Mononuclear cell (primary cell): ENCODE data around the gene KIF26B. TPM values are rescaled to one million over a fixed set of nuclear protein-coding genes. Genes with fewer than 3 reads are reported as not detected.

Experiments used
- H3K27me3 ChIP-seq: 2 replicates; pipeline ENCODE4 v1.6.0; 2011; ENCODE audit warnings: low read length, control low read depth; ENCODE audit not compliant: insufficient read depth
- H3K4me1 ChIP-seq: 2 replicates; pipeline ENCODE4 v1.5.1; 2011; ENCODE audit warnings: mild to moderate bottlenecking, low read length, control low read depth; ENCODE audit not compliant: insufficient read depth
- H3K4me3 ChIP-seq: 2 replicates; pipeline ENCODE4 v1.5.1; 2011; ENCODE audit warnings: mild to moderate bottlenecking, low read length, moderate library complexity
- H3K9me3 ChIP-seq: 2 replicates; pipeline ENCODE4 v1.5.1; 2011; ENCODE audit warnings: low read depth, mild to moderate bottlenecking, control low read depth, low read length
- total RNA-seq: library from RNA; depleted of rRNA; stranded (reverse); fragments of >200 nt; gene quantifications from one replicate; pipeline ENCODE4 v1.2.3, GENCODE V29; 2012

KIF26B gene
- total RNA-seq, 1 donor: 0.31 TPM

DNA sequence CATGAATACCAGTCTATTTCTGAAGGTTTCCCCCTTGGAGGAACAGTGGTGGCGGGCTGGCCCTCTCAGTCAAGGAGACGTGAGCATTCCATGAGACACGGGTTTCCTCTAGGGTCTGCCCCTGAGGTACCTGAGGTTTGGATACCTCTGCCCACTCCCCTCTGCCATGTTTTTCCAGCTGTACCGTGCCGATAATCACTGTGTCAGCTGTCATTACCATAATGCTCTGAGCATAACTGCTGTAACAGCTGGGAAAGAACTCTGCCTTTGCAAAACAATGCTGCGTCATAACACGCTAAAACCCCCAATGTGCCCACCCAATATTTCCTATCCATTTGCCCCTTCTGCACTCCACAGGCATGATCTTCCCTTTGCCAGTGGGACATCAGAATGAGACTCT is 425.1 kb downstream of the KIF26B start:
- Histone ChIP-seq H3K4me1 (no peaks in the 10 kb centered on the region), H3K27me3 (no peaks in the 10 kb centered on the region), H3K4me3 (no peak overlapping the region), H3K9me3 (no peaks in the 10 kb centered on the region)

- no peak overlapping the region for H3K4me3 ChIP-seq
These were observed 425.9 kb downstream of the KIF26B start for GRCh38 chr1:245580651-245581050.

DNA sequence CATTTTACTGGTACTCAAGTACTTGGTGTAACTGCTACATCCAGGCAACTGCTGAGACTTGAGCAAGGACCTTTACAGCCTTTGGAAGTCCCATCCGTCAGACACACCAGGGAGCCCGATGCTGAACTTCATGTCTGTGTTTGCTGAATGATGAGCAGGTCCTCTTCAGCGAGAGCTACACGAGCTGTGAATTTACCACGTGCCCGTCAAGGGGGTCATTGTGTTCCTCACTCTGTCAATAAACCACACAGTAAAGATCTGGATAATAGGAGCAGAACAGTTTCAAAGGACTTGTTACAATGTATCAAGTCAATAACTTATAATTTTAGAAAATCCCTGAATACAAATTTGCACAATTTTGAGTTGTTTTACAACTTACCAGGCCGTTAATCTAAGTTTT is 427.2 kb downstream of the KIF26B start:
- Histone ChIP-seq H3K9me3 (no peaks in the 10 kb centered on the region), H3K27me3 (no peaks in the 10 kb centered on the region), H3K4me1 (no peaks in the 10 kb centered on the region), H3K4me3 (no peak overlapping the region)

More at GRCh38 chr1:245580651-245581050, 425.9 kb downstream of the KIF26B start:
- Histone ChIP-seq H3K27me3 (no peaks in the 10 kb centered on the region), H3K4me1 (no peaks in the 10 kb centered on the region), H3K9me3 (no peaks in the 10 kb centered on the region)

GRCh38 chr1:245583081-245583480 is 428.3 kb downstream of the KIF26B start:
- Histone ChIP-seq H3K9me3 (no peaks in the 10 kb centered on the region), H3K27me3 (no peaks in the 10 kb centered on the region), H3K4me3 (no peak overlapping the region), H3K4me1 (no peaks in the 10 kb centered on the region)

DNA sequence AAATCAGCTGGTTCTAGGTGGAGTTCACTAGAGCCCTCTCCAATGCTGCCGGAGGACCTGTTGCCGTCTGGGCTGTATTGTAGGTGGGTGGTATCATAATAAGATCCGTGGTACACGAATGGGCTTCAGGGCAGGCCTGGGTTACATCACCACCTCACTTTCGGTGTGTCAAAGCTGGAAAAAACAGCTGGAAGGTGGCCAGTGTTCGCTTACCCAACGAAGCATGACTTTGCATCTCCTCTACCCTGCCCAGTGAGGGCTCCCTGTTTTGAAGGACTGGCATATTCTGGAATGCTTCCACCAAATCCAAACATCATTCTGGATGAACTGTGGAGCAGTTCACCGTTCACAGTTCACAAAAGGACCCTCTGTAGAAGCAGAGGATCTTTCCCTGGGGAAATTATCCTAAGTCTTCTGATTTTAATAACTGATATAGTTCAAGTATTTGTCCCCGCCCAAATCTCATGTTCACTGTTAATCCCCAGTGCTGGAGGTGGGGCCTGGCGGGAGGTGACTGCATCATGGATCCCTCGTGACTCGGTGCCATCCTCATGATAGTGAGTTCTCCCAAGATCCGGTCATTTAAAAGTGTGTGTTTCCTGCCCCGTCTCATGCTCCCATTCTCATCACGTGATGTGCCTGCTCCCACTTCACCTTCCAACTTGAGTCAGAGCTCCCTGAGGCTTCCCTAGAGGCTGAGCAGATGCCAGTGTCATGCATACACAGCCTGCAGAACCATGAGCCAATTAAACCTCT is 429.0 kb downstream of the KIF26B start:
- no peak overlapping the region for H3K4me3 ChIP-seq

DNA sequence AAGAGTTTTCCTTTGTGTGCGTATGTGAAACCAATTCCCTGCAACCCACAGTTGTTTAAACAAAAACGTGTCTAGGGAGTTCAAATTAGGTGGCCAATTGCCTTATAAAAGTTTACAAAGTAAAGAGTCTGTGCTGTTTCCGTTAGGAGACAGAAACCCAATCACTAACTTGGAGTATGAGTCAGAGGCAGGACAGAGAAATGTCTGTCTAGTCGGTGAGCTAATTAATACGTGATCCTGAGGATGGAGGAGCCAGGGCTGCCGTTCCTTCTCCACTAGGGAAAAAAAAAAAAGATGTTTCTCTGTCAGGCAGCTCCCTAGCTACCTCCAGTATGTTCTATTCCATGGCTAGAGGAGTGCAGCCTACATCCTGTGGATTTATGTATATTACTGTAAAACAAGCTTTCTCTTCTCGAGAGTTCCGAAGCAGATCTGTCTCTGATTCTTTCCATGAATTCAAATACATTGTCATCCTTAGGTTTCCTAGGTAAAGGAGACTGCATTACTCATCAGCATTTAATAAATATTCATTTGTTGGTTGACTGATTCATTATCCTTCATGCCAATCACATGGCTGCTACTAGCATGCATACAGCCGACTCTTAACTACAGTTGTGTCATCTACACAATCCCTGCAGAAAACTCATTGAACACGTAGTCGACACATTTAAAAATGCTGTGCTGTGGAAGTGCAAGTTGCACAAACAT is 430.6 kb downstream of the KIF26B start:
- Histone ChIP-seq H3K9me3 (no peaks in the 10 kb centered on the region), H3K4me3 (no peak overlapping the region), H3K27me3 (no peaks in the 10 kb centered on the region), H3K4me1 (no peaks in the 10 kb centered on the region)

More for the DNA sequence above, 429.0 kb downstream of the KIF26B start:
- Histone ChIP-seq H3K27me3 (no peaks in the 10 kb centered on the region), H3K4me1 (no peaks in the 10 kb centered on the region), H3K9me3 (no peaks in the 10 kb centered on the region)

GRCh38 chr1:245587435-245588115 is 432.8 kb downstream of the KIF26B start:
- no peak overlapping the region for H3K4me3 ChIP-seq
- no peaks in the 10 kb centered on the region for H3K4me1 ChIP-seq
- no peaks in the 10 kb centered on the region for H3K9me3 ChIP-seq
- H3K27me3 ChIP-seq: no peaks in the 10 kb centered on the region

GRCh38 chr1:245588116-245588639 is 433.4 kb downstream of the KIF26B start:
- H3K27me3 ChIP-seq: no peaks in the 10 kb centered on the region
- no peaks in the 10 kb centered on the region for H3K4me1 ChIP-seq
- H3K4me3 ChIP-seq: no peak overlapping the region
- H3K9me3 ChIP-seq: no peaks in the 10 kb centered on the region

- Histone ChIP-seq H3K27me3 (no peaks in the 10 kb centered on the region), H3K4me1 (no peaks in the 10 kb centered on the region), H3K9me3 (no peaks in the 10 kb centered on the region), H3K4me3 (no peak overlapping the region)
These were observed 434.5 kb downstream of the KIF26B start for GRCh38 chr1:245589316-245589715.

- H3K4me1 ChIP-seq: no peaks in the 10 kb centered on the region
- no peak overlapping the region for H3K4me3 ChIP-seq
- H3K9me3 ChIP-seq: no peaks in the 10 kb centered on the region
- no peaks in the 10 kb centered on the region for H3K27me3 ChIP-seq
These were observed 435.1 kb downstream of the KIF26B start for GRCh38 chr1:245589906-245590305.

GRCh38 chr1:245590726-245591125 is 435.9 kb downstream of the KIF26B start:
- Histone ChIP-seq H3K27me3 (no peaks in the 10 kb centered on the region), H3K9me3 (no peaks in the 10 kb centered on the region), H3K4me1 (no peaks in the 10 kb centered on the region), H3K4me3 (no peak overlapping the region)

GRCh38 chr1:245591346-245592188 is 436.8 kb downstream of the KIF26B start:
- no peaks in the 10 kb centered on the region for H3K4me1 ChIP-seq
- H3K27me3 ChIP-seq: no peaks in the 10 kb centered on the region
- no peak overlapping the region for H3K4me3 ChIP-seq
- H3K9me3 ChIP-seq: no peaks in the 10 kb centered on the region

- Histone ChIP-seq H3K27me3 (no peaks in the 10 kb centered on the region), H3K4me3 (no peak overlapping the region), H3K4me1 (no peaks in the 10 kb centered on the region), H3K9me3 (no peaks in the 10 kb centered on the region)
These were observed 437.3 kb downstream of the KIF26B start for GRCh38 chr1:245592189-245592460.

GRCh38 chr1:245598524-245599305 is 443.9 kb downstream of the KIF26B start:
- Histone ChIP-seq H3K27me3 (no peaks in the 10 kb centered on the region), H3K4me1 (peaks cover 7% of the 10 kb centered on the region), H3K4me3 (no peak overlapping the region), H3K9me3 (no peaks in the 10 kb centered on the region)
